Suprapubic skin (tissue), 4 donors: ENCODE results near the gene YES1.

Experiments used
- EP300 ChIP-seq: sonication (generic); formaldehyde crosslinking; IDR thresholded peaks from one replicate; pipeline ENCODE4 v1.6.1; 2017; ENCODE audit warnings: antibody characterized with exemption
- POLR2A ChIP-seq, 2 donors: fragments of 450-650 bp; IDR thresholded peaks; one replicate each; pipeline ENCODE4 v1.6.1; 2017; ENCODE audit warnings: antibody characterized with exemption in 2 of 2, mild to moderate bottlenecking in 2 of 2, moderate library complexity in 2 of 2
- POLR2AphosphoS5 ChIP-seq, 3 donors: sonication (generic); formaldehyde crosslinking; IDR thresholded peaks; one replicate each; pipeline ENCODE4 v1.6.1; 2017; ENCODE audit warnings: antibody characterized with exemption in 3 of 3
- TF ChIP-seq, protein P1 (sequence below), 2 donors: fragments of 200-600 bp in 1 of 2; fragments of 450-650 bp in 1 of 2; sonication (generic) in 1 of 2; IDR thresholded peaks; one replicate each; pipeline ENCODE4 v1.5.1; 2016 to 2019; ENCODE audit warnings: antibody characterized with exemption in 2 of 2, mild to moderate bottlenecking in 1 of 2, moderate library complexity in 1 of 2

DNA sequence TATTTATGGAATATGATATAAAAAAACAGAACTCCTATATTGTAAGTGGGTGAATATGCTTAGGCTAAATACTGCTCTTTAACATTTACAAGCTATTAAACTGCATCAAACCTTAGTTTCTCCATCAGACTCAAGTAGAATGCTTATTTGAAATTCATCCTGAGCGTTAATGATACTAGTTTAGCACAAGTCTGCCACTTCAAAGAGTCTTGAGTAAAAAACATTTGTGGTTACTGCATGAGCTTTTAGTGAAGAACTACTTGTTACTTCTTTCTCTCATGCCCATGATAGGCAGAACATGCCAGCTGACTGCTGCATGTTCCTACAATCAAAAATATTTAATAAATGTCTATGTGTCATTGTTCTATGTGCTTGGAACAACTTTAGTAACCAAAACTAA, 12.1 kb downstream of the YES1 start:
- TF ChIP-seq EP300 = no peak
- TF ChIP-seq, protein P1, sequence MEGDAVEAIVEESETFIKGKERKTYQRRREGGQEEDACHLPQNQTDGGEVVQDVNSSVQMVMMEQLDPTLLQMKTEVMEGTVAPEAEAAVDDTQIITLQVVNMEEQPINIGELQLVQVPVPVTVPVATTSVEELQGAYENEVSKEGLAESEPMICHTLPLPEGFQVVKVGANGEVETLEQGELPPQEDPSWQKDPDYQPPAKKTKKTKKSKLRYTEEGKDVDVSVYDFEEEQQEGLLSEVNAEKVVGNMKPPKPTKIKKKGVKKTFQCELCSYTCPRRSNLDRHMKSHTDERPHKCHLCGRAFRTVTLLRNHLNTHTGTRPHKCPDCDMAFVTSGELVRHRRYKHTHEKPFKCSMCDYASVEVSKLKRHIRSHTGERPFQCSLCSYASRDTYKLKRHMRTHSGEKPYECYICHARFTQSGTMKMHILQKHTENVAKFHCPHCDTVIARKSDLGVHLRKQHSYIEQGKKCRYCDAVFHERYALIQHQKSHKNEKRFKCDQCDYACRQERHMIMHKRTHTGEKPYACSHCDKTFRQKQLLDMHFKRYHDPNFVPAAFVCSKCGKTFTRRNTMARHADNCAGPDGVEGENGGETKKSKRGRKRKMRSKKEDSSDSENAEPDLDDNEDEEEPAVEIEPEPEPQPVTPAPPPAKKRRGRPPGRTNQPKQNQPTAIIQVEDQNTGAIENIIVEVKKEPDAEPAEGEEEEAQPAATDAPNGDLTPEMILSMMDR (IDR thresholded peaks at IDR 0.05) = no peak
- no peak for TF ChIP-seq POLR2A (IDR thresholded peaks at IDR 0.05)
- TF ChIP-seq POLR2AphosphoS5 (IDR thresholded peaks at IDR 0.05) = no peak
